Stimulated activated CD4-positive, alpha-beta T cell treated with anti-CD3 and anti-CD28 coated beads, Interleukin-1b, Interleukin-23, amount 100 ng/mL, for 4 hours (primary cell): Measurements from ENCODE around the gene GPR82.
"Not testable (repeated sequence)": the region's sequence is repeated elsewhere in the genome, so short reads cannot be mapped to it uniquely, and the experiment has no call there.

Experiments
- DNase-seq, 2 donors: peaks; one replicate each; pipeline ENCODE4 v3.0.0-alpha.2; 2020; ENCODE audit warnings: low read depth in 2 of 2

GPR82 gene

DNA sequence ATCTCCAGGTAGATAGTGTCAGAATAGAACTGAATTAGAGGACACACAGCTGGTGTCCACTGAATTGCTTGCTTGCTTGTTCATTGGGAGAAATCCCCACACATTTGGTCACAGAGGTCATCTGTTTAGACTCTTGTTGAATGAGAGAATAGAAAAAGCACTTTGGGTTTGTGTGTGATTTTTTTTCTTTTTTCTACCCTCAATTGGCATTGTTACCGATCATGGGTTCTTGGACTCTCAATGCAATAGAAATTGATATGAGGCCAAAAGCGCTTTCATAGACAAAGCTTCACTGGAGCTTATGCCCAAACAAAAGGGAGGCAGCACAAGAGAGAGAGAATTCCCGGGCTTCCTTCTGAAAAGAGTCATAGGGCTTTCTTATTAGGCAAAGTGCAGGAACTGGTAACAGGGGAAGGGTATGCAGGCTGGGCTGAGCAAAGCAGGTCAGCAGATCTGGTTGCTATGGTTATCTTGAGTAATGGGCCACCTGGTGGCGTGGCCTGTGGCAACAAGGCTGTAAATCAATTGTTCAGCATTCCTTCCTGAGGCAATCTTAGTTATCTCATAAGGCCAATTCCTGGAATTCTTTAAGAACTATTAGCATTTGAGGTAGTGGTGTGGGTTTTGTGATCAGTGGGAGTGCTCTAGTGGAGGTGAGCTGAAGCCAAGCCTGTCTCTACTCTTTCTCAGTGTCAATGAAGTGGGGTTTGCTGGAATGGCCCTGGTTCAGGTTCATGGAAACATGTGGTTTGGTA is 5.3 kb upstream of the GPR82 start:
- no peak for DNase-seq

DNA sequence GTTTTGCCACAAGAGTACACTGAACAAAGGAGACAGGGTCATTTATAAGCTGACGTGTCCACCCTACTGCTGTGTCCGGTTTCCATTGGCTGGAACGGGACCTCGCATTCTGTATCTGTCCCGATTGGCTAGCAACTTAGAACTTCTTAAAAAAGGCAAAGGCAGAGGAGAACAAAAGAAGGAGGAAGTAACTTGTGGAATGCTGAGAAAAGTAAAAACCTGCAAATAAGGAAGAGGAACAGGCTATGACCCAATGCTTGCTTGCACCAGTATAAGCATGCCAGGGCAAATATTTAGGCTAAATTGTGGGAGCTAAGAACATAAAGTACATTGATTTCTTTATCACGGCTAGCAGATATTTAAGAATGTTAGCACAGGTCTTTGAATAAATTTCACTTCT is 4.4 kb upstream of the GPR82 start:
- not testable (repeated sequence) for DNase-seq

DNA sequence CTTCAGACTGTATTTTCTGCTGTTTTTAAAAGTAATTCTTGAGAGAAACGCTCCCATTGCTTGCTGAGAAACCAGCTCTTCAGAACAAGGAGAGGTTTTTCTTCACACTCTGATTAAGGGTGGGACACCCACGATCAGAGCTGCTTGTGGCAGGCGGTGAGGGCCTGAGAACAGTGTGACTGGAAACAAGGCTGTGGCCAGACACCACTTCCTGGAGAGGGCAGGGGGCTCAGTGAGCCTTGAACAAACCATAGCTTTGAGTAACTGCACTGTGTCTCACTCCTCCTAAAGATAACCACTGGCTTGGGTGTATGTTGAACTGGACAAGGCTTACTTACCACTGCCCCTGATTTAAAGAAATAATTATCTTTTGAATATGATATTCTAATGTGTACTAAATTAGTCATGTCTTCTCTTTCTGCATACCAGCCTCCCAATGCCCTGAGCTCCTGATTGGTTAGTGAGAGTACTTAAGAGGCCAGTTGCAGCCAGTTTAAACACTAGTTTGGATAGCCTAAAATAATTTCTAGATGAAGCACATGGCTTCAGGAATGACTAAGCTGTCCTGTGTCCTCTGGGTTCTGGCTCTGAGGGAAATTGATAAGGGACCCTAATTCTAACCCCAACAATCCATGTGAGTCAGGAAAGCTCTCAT is 3.7 kb upstream of the GPR82 start:
- DNase-seq: no peak

DNA sequence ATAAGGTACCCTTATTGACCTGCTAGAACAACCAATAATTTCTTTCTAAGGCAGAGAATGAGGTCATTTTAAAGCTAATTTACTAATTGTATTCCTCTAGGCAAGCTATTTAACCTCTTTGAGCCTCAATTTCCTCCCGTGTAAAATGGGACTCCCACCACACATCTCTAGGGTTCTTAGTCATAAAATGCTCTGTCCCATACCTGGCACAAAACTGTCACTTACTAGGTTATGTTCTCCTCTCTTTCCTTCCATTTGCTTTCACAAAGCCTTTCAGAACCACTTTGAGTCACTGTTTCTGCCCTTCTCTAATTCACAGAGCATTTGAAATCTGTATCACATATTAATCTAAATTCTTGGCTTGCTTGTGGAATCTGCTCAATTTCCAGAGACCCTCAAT is 2.4 kb upstream of the GPR82 start:
- DNase-seq: no peak

DNA sequence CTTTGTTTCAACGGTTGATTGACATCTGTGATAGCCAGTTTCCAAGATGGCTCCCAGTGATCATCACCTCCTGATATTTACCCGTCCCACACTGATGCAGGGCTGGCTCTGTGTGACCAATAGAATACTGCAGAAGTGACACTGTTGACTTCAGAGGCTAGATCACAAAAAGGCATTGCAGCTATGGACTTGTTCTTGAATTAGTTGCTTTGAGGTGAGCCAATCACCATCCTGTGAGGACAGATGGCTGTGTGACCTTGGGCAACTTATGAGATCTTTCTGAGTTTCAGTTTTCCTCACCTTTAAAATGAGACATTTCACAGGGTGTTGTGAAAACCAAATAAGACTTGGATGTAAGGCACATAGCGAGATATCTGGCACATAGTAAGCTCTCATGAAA is 1.8 kb upstream of the GPR82 start:
- DNase-seq: no peak

DNA sequence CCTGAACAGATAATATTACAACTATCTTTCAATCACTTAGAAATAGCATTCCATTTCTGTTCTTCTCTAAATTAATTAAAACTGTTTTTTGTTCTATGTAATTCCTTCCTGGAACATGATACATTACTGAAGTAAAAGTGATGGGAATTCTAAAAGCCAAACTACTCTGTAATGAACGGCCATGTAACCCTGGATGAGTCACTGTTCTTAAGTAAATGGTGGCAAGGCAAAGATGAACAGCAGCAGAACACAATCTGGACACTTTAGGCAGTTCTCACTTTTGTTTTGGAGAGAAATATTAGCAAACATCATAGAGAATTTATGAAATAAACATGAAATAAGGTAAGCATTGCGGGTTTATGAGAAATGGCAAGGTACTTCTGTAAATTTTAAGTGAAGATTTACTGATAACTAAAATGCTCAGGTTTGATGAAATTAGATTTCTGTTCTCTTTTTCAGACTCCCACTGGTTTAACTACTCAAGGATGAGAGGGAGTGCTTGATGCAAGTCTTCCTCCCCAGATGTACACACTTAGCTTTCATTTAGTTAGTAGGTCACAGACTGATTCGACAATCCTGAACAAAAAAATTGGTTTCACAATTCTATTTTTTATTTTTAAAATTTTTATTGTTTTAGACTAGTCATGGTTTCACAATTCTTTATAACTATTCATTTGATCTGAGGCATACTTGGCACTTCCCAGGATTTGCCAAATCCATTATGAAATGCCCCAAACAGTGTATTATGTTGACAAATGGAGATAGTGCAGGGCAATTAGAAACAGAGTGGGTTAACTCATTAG is 964 bp upstream of the GPR82 start:
- DNase-seq: no peak

DNA sequence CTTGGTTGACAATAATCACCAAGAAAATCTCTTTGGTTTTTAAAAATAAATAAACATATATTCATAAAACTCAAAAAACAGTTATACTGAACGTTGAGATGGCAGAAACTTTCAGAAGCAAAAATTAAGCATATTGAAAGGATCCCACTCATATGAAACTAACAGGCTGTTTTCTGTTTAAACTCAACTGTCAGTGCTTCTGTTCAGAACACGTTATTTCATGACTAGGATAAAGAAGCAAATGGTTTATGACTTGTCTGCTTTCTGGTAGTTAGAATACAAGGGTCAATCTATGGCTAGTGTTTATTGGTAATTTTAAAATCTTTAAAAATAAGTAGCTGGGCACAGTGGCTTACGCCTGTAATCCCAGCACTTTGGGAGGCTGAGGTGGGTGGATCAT is 4.1 kb downstream of the GPR82 start:
- no peak for DNase-seq

DNA sequence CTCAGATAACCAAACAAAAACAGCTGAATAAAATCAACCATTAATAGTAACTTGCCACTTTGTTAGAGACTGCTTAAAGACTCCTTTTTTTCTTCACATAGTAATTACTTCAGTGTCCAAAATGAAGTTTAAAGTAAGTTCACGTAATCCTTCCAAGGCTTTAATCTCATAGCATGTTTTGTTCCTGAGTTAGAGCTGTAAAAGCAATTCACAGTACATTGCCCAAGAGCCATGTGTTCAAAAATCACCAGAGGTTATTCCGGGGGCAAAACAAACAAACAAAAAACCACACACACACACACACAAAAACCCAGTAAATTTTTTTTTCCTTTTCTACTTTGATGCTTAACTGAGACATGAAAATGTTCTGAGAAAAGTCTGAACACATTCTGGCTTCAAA is 6.1 kb downstream of the GPR82 start:
- DNase-seq: no peak

DNA sequence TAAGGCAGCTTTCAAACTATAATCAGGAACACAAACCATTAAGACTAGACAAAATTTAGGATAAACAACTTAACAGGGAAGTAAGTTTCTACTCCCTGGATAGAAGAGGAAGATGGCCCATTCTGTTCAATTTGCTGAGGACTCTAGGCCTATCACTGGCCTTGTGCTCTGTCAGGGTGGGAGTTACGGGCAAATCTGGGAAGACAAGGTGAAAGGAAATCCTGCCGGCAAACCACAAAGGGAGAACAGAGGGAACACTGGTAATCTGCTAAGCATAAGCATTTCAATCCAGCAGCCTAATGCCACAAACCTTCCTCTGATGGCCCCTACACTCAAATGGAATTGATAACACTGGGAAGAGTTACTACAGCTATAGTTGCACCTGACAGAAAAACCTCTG is 8.3 kb downstream of the GPR82 start:
- no peak for DNase-seq

DNA sequence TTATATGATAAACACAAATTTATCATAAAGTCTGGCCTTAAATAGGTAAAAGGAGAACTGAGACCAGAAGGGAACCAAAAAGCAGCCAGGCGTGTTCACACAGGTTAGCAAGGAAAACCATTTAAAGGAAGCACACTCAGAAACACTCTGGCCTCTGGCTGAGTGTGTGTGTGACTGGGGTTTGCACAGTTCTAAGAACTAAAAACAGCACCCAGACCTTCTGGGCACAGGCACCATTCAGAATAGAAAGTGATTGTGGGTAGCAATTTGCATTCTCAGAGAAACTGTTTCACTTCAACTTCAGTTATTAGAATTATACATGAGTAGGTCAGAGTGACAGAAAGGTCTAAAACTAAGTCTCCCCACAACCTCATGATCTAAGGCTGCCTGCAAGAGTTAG is 10.0 kb downstream of the GPR82 start:
- DNase-seq: no peak

DNA sequence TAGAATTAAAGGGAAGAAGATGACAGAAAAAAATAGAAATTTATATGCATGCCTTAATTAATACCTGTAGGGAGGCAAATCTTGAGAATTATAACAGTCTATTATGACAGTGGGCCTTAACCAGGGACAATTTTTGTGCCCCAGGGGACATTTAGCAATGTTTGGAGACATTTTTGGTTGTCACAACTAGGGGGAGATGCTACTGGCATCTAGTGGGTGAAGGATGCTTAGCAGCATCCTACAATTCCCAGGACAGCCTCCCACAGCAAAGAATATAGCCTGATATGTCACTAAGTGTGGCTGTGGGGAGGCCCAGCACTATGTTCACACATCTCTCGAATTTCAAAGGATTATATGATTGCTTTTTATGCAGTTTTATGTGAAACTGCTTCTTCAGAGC is 10.5 kb downstream of the GPR82 start:
- no peak for DNase-seq

DNA sequence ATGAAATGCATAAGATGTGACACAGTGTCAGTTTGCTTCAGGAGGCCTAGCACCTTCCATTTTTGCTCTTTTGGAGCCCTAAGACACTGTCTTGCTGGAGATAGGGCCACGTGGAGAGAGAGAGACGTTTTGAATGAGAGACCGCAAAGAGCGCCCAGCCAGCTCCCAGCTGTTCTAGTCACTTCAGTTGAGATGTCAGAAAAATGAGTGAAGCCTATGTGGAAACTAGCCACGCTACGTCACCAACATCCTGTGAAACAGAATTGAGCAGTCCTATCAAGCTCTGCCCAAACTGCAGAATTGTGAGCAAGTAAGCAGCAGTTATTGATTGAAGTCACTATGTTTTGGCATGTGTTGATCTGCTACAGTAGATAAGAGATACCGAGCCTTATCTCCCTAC is 13.1 kb downstream of the GPR82 start:
- DNase-seq: no peak

DNA sequence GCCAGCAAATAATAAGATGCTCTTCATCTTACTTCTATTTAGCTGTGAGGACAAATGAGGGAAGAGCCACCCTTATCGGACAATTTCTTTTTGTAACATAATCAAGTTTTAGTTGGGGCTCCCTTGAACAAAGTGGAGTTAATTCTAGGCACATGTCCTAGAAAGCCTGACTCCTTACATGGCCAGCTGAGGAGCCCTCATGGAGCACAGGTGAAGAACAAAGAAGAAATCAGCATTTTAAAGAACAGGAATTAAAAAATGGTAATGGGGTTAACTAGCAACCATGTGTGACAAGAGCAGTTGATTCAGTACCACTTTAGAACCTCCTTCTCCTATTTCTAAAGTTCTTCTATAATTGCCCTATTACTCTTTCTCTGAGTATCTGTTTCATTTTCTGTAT is 15.9 kb downstream of the GPR82 start:
- DNase-seq: no peak

DNA sequence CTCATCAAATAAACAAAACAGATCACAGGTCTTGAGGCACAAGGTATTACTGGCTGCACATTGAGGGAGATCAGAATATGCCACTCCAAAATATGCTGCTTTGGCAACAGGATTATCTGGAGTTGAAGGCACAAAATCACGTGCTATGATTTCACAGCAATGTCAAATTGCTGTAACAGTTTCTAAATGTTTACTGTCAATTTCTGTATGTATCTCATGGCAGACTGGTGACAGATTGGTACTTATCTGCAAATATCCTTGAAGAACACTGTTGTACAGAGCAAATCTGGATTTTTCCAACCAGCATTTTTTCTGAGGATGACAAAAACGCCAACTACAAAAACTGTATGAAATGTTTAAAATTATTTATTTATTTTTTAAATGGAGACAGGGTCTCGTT is 26.7 kb downstream of the GPR82 start:
- DNase-seq: no peak

DNA sequence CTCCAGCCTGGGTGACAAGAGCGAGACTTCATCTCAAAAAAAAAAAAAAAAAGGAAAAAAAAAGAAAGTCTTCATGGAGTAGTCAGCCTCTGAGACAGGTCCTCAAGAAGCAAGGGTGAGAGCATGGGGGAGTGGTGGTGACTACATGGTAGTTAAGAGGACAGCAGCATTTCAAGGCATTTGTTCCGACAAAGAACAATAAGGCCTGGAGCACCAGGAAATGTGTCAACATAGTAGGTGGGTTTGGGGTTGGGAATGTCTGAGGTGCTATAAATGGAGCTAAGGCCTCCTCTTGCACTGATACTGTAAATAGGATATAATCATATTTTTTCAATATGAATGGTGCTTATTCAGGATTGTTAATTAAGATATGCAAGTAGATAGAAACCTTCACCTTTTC is 34.4 kb downstream of the GPR82 start:
- no peak for DNase-seq

DNA sequence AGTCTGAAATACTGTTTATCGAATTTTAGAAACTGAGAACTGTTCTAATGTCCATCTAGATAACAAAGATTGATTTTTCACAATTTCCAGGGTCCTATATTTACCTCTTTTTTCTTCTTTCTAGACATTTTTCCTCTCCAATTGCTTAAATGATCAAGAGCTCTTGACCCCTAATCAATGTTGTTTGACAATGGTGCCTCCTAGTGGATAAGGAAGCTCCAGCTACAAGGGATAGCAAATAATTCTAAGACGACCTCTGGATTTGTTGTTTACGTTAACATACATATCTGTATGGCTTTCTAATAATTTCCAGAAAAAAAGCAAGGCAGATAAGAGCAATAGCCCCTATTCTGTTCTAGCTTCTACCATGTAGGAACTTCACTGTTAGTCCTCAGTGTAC is 35.8 kb downstream of the GPR82 start:
- DNase-seq: no peak

DNA sequence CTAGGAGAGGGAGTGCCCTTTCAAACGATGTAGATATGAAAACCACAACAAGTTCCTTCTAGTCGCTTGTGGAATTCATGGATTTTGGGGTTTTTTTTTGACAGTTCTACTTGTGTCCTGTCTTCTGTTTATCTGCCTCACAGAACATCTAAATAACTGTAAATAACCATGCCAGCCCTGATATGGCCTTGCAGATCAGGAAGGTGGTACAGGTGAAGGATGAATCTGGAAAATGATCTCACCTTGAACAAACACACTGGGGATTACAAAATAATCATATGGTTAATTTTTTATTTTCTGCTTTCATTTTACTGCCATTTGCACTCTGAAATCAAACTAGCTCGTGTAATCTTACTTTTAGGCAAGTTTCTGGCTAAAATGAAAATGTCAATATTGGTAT is 37.2 kb downstream of the GPR82 start:
- DNase-seq: no peak

DNA sequence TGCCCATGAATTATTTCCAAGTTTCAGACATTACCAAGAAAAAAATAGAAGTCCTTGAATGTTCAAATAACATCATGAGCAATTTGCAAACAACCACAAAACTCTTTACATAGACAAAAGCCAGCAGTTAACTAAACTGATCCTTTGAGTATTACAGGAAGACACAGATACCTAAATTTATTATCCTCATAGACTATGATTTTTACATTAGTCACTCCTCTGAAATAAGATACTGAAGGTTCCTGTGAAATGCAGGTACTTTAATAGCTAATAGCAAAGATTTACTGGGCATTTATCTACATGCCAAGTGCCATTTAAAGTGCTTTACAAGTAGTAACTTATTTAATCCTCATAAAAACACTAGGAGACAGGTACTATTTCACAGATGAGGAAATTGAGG is 37.7 kb downstream of the GPR82 start:
- DNase-seq: no peak

DNA sequence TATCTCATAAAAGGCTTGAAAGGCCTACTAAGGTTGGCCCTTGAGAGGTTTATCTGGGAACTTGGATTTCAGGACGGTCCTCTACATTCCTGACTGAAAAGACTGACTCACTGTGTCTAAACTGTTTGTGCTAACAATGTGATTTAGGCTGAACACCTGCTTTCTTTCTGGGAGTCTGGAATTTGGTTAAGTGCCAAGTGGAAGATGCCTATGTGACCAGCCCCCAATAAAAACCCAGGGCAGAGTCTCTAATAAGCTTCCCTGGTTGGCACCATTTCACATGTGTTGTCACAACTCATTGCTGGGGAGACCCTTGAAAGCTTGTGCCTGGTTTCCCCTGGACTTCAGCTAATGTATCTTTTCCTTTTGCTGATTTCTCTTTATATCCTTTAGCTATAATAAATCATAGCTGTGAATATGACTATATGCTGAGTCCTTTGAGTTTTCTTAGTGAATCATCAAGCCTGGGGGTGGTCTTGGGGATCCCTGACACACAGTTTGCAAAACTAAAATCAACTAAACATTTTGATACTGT is 55.1 kb downstream of the GPR82 start:
- DNase-seq: no peak
